GM21723 (cell line): ENCODE results near the gene C15orf40.

ENCODE experiments used
- ATAC-seq: cut with Tn5 transposase; IDR thresholded peaks from one replicate; pipeline ENCODE4 v1.9.1; 2021; ENCODE audit warnings: mild to moderate bottlenecking, moderate library complexity; ENCODE audit not compliant: unreplicated experiment

C15orf40 gene

DNA sequence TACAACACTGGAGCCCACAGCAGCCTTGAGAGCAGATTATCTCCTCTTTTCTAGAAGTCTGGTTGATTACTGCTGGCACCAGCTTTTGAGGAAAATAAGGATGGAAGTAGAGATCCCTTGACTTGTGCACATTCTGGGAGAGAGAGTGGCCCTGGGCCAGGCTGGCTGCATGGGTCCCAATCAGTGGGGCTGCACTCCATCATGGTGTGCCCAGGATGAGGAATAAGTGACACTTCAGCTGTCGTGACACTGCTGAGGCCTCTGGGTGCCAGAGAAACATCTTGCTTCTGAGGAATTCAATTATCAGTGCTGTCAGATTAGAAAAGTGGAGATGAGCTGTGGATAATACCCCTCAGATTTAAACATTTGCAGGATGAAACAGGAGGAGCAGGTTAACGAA, 16.4 kb downstream of the C15orf40 start:
- no peak for ATAC-seq

- ATAC-seq, result no peak
These were observed 18.3 kb downstream of the C15orf40 start for GRCh38 chr15:82993144-82993543.

GRCh38 chr15:82992436-82992998, 18.9 kb downstream of the C15orf40 start:
- no peak for ATAC-seq

- ATAC-seq, result peak; percentile 23
These were observed 25.0 kb downstream of the C15orf40 start for GRCh38 chr15:82986442-82986780.

GRCh38 chr15:82985688-82986441, 25.6 kb downstream of the C15orf40 start, which contains the start of gene RAMAC:
RAMAC (plus strand) TSS chr15:82986210; CDS start chr15:82989019, 2,809 bp downstream.
- peak; percentile 93 for ATAC-seq

DNA sequence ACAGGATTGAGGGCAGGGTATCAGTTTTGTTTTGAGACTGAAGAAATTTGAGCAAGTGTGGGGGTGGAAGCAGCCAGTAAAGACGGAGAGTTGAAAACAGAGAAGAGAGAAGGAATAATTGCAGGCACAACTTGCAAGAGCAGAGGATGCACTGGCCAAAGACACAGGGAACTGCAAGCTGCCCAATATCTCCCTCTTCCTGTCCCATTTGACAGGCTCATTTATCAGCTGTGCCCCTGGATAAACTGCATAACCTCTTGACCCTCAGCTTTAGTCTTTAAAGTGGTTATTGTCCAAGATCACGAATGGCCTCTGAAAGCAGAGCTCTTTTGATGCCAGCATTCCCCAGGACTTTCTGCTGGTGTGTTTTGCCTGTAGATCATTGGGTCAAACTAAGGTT, 30.5 kb downstream of the C15orf40 start:
- no peak for ATAC-seq

GRCh38 chr15:82979726-82980125, 31.7 kb downstream of the C15orf40 start:
- no peak for ATAC-seq

DNA sequence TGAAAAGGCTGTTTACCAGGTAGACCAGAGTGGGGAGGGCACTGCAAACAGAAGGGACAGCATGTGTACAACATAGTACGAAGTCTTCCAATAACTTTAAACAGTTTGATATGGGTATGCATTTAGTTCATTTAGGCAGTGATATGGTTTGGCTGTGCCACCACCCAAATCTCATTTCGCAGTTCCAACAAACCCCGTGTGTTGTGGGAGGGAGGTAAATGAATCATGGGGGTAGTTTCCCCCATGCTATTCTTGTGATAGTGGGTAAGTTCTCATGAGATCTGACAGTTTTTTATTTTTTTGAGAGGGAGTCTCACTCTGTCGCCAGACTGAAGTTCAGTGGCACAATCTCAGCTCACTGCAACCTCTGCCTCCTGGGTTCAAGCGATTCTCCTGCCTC, 33.0 kb downstream of the C15orf40 start:
- no peak for ATAC-seq

- ATAC-seq, result no peak
These were observed 34.4 kb downstream of the C15orf40 start for GRCh38 chr15:82977076-82977475.

DNA sequence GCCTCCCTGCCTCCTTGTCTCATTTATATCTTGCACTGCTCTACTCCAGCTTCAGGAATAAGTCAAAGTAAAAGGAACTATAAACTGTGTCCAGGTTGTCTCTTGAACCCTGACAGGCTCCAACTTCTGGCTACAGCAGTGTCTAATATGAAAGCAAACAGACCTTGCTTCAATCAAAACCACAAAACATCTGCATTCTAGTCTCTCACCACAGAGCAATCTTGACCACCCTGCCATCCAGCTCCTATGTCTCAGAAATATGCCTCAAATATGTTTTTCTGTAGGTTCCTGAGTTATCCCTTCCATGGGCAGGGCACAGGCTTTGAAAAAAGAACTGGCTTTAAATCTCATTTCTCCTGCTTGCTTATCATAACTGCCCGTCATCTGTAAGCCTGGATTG, 38.4 kb downstream of the C15orf40 start:
- ATAC-seq, result no peak

- no peak for ATAC-seq
These were observed 40.0 kb downstream of the C15orf40 start for GRCh38 chr15:82971218-82971984.

DNA sequence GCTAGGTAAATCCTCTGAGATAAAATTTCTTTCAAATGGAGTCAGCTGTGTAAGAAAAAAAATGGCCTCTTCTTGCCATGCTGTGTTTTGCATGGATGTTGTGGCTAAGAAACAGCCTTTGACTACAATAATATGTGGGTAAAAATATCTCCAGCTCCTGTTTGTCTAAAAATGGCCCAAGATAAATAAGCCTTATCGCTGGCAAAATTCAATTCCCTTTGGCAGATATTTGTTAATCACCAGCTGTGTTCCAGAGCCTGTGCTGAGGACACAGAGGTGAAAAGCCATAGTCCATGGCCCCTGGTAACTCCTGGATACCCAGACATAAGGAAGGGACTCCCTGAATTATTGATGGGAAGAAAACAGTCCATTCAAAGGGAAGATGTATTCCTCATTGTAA, 40.7 kb downstream of the C15orf40 start:
- no peak for ATAC-seq

DNA sequence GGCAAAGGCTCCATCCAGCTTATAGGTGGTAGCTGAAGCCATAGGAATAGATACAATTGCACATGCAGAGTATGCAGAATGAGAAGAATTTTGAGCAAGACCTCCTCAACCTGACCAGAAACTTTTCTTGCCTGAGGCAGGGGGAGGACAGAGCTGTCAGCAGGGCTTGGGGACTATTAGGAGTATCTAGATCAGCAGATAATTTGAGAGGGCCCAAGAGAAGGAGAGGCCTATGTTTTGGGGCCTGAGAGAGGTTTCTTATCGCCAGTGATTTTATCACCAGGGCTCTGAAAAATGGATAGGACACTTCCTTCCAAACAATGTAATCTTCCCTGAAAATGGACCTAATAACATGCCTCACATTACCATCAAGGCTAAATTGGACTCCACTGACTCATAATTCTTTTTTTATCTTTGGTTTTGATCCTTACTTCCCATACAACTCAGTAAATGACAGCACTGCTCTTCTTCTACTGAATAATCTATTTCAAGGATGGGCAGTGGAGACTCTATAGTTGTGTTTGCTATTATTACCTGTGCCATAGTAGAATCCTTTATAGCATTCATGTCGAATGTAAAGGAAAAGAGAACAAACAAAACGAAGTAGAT, 41.3 kb downstream of the C15orf40 start:
- ATAC-seq, result no peak

DNA sequence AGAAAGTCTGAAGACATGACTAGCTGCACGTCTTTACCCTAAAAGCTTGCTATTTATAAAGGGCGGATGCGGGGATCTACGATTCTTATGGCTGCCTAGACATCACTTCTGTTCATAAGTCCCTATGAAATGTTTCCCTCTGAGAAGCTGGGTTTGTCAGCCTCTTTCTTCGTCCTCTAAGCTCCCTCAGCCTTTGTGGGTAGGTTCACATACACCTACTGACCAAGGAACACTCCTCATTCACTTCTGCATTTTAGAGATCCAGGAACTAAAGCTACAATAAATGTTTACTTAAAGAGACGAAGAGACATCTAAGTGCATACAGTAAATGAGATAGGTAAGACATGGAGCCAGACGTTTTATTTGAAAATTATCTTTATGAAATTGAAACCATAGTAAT, 42.1 kb downstream of the C15orf40 start:
- ATAC-seq, result no peak

DNA sequence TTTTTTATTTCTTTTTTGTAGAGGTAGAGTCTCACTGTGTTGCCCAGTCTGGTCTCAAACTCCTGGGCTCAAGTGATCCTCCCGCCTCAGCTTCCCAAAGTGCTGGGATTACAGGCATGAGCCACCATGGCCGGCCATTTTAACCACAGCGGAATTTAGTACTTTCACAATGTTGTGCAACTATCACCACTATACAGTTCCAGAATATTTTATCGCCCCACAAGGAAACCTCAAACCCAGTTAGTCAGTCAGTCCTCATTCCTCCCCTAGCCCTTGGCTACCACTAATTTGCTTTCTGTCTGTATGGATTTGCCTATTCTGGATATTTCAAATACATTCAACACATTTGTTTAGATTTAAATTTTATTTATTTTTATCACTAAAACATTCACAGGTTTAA, 43.4 kb downstream of the C15orf40 start:
- no peak for ATAC-seq

DNA sequence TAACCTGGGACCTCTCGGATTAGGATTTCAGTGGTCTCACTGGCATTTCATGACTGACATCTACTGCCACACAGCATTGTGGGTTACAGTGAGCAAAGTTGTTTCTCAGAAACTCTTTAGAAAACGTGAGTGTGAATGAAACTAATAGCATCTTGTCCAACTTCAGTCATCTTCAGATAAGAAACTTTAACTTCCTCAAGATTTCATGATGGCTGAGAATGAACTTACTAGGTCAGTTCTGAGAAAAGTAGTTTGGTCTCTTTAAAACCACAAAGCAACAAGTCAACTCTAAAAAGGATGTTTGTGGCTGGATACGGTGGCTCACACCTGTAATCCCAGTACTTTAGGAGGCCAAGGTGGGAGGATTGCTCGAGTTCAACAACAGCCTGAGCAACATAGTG, 44.8 kb downstream of the C15orf40 start:
- peak; percentile 93 for ATAC-seq

GRCh38 chr15:82964890-82965289, 46.5 kb downstream of the C15orf40 start:
- ATAC-seq, result no peak

GRCh38 chr15:82963471-82964341, 47.7 kb downstream of the C15orf40 start:
- ATAC-seq, result no peak

DNA sequence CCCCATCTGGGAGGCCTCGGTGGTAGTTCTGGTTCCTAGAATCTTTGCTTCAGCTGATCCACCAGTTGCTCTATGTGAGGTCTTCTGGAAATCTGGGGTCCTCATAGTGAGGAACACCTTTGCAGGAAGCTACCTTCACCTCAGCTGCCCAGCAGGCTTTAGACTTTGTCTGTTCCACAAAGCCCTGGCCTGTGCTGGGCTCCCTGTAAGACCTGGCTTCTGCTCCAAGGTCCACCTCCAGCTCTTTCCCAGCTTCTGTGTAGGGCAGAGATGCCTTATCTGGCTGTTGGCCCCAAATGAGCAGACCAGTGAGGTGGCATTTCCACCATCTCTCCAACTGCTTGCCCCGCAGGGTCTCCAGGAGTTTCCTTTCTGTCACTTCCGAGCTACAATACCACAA, 50.7 kb downstream of the C15orf40 start:
- no peak for ATAC-seq

- no peak for ATAC-seq
These were observed 52.0 kb downstream of the C15orf40 start for GRCh38 chr15:82959423-82959822.

DNA sequence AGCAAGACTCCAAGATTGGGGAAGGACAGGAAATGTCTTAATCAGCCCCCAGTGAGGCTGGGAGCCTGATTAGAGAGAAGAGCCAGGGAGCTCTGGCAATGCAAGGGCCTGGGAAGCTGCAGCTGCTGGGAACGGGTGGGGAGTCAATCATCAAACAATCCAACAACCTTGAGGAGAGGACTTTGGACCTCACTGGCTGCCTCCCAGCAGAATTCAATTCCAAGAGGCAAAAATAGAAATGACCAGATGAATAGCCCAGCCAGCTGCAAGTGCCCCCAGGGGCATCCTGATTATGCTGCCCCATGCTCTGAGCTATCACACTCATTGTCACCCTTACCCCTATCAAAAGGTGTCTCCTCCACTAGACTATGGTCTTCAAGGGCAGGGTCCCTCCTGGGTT, 52.8 kb downstream of the C15orf40 start:
- ATAC-seq, result no peak
